Measurements from ENCODE around the gene HSD17B3.

- no peak for TF ChIP-seq CTCF (IDR thresholded peaks at IDR 0.05)
- no peak for TF ChIP-seq EZH2 (IDR thresholded peaks at IDR 0.05; ENCODE audit: borderline replicate concordance, insufficient read depth, low read depth, low read length, poor library complexity, severe bottlenecking)
Measured at GRCh38 chr9:96320749-96321280, 18.8 kb upstream of the HSD17B3 start.

All from B cell (primary cell).